ENCODE measurements around the gene KIF1B. TPM values are rescaled to one million over a fixed set of nuclear protein-coding genes. Genes with fewer than 3 reads are reported as not detected.

The KIF1B gene
- total RNA-seq, 2 experiments from 2014 or later, result 7.1 to 8.9 TPM

DNA sequence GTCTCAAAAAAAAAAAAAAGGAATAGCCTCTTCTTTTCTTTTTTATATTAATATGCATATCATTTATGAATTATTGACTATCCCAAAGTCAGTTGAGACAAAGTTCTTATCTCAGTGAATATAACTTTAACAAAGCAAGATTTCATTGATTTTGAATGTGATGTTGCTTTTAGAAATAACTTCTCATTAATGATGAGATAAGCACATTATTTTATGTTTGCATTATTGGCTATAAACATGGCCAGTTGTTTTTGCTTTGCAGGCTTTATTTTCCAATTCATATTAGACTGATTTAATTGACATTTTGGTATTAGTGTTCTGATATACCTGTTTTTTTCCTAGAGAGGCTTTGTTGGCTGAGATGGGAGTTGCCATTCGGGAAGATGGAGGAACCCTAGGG lies 81.3 kb downstream of the KIF1B start:
- Mint-ChIP-seq H3K9me3 (no peaks in the 10 kb centered on the region), H3K27me3 (no peaks in the 10 kb centered on the region), H3K4me3 (no peak overlapping the region), H3K36me3 (ENCODE audit: low read depth) (peaks cover 6% of the 10 kb centered on the region), H3K4me1 (ENCODE audit: low read depth) (peaks cover 4% of the 10 kb centered on the region), H3K27ac (no peak overlapping the region)
- intact Hi-C loops (cut with micrococcal nuclease), result no loop called here
- no peak for ATAC-seq
- CTCF ChIA-PET, result no interaction called here
- DNase-seq, result no peak
- POLR2A ChIA-PET, result no interaction called here
- TF ChIP-seq, protein P1, sequence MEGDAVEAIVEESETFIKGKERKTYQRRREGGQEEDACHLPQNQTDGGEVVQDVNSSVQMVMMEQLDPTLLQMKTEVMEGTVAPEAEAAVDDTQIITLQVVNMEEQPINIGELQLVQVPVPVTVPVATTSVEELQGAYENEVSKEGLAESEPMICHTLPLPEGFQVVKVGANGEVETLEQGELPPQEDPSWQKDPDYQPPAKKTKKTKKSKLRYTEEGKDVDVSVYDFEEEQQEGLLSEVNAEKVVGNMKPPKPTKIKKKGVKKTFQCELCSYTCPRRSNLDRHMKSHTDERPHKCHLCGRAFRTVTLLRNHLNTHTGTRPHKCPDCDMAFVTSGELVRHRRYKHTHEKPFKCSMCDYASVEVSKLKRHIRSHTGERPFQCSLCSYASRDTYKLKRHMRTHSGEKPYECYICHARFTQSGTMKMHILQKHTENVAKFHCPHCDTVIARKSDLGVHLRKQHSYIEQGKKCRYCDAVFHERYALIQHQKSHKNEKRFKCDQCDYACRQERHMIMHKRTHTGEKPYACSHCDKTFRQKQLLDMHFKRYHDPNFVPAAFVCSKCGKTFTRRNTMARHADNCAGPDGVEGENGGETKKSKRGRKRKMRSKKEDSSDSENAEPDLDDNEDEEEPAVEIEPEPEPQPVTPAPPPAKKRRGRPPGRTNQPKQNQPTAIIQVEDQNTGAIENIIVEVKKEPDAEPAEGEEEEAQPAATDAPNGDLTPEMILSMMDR (IDR thresholded peaks at IDR 0.05), result no peak

DNA sequence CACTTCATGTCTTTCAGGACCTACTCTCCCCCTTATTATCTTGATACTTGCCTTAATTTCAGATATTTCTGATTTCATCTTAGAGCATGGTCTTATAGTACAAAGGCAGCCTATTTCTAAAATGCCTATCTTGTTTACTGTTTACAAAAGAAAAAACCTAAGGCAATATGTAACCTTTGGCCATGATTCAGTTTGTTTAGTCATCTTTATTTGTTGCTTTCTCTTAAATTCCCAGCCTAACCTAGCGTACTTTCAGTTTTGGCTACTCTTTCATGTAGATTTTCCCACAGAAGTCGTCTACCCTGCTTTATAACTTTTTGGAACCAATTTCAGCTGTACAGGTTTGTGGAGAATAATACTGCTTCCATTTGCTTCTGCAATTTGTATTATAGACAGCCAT lies 81.8 kb downstream of the KIF1B start:
- TF ChIP-seq, protein P1 (IDR thresholded peaks at IDR 0.05), result no peak
- H3K27ac Mint-ChIP-seq, result no peak overlapping the region
- DNase-seq (no peak), ATAC-seq (no peak)
- H3K36me3 Mint-ChIP-seq (ENCODE audit: low read depth), result peaks cover 6% of the 10 kb centered on the region
- ChIA-PET POLR2A (no interaction called here), CTCF (no interaction called here)
- intact Hi-C loops (cut with micrococcal nuclease), result no loop called here
- H3K9me3 Mint-ChIP-seq, result no peaks in the 10 kb centered on the region
- no peaks in the 10 kb centered on the region for H3K27me3 Mint-ChIP-seq
- peaks cover 4% of the 10 kb centered on the region for H3K4me1 Mint-ChIP-seq (ENCODE audit: low read depth)
- H3K4me3 Mint-ChIP-seq, result no peak overlapping the region

DNA sequence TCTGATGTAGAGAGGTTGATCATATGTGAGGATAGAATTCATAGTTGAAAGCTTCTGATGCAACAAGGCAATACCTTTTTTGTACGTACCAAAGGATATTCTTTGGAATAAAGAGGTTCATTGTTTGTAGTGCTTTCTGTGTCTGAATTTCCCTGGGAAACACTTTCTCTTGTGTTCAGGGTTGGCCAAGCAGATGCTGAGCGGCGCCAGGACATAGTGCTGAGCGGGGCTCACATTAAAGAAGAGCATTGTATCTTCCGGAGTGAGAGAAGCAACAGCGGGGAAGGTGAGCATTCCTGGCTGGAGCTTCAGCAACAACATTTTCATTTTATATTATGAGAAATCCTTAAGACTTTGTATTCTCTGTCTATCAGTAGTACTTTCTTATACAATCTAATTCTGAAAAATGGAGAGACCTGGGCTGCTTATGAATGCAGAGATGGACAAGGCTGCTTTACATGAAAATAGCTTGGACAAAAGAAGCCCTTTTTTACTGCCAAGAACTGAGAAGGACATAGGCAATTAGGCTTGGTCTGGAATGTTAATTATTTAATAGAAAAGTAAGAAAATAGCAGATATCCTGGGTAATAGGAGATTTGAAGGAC lies 85.2 kb downstream of the KIF1B start:
- Mint-ChIP-seq H3K4me1 (ENCODE audit: low read depth) (no peaks in the 10 kb centered on the region), H3K36me3 (ENCODE audit: low read depth) (peaks cover 6% of the 10 kb centered on the region), H3K4me3 (no peak overlapping the region), H3K27me3 (no peaks in the 10 kb centered on the region), H3K9me3 (no peaks in the 10 kb centered on the region), H3K27ac (no peak overlapping the region)
- POLR2A ChIA-PET, result interaction anchor here (0.8 to 0.9 kb wide), 2 partner anchors 11 to 28 kb away, joined by 3 read pairs; no protein-coding TSS in a partner anchor
- TF ChIP-seq, protein P1 (IDR thresholded peaks at IDR 0.05), result no peak
- no peak for ATAC-seq
- CTCF ChIA-PET, result no interaction called here
- no peak for DNase-seq
- intact Hi-C loops (cut with micrococcal nuclease), result no loop called here

DNA sequence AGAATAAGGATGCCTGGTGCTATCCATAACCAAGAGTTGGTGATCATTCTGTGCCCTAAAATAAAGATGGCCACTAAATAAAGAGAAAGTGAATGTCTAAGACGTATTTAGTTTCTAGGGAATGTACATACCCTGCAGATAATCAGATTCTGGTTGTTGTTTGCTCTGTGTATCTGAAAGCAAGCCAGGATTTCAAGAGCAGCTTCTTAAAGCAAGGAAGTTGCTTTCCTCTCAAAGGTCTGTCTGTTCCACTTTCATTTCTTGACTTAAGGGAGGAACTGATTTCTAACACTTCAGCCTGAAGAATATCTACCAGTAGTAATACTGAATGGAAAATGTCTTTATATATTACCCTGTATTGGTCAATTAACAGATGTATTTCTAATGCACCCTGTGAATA lies 88.8 kb downstream of the KIF1B start:
- no peak overlapping the region for H3K27ac Mint-ChIP-seq
- CTCF ChIA-PET, result no interaction called here
- POLR2A ChIA-PET, result no interaction called here
- intact Hi-C loops (cut with micrococcal nuclease), result no loop called here
- H3K36me3 Mint-ChIP-seq (ENCODE audit: low read depth), result peaks cover 12% of the 10 kb centered on the region
- no peak for ATAC-seq
- TF ChIP-seq, protein P1 (IDR thresholded peaks at IDR 0.05), result no peak
- no peaks in the 10 kb centered on the region for H3K27me3 Mint-ChIP-seq
- no peak for DNase-seq
- H3K4me1 Mint-ChIP-seq (ENCODE audit: low read depth), result no peaks in the 10 kb centered on the region
- no peak overlapping the region for H3K4me3 Mint-ChIP-seq
- no peaks in the 10 kb centered on the region for H3K9me3 Mint-ChIP-seq

DNA sequence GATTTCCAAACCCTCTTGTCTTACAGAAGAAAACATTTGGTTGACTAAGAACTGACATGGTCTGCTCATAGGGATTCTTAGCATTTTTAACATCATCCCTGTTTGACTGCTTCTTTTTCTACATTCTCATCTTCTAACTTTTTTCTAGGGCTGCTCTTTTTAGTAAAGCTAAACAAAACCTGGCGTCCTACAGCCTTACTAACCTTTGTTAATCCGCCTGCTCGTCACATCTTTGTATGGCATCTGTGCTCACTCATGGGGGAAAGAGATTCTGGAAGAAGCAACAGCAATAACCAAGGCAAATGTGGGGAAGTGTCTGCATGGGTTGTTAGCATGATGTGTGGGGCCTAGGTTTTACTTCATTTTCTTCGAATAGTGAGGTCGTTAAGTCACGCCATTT lies 92.0 kb downstream of the KIF1B start:
- H3K9me3 Mint-ChIP-seq, result no peaks in the 10 kb centered on the region
- intact Hi-C loops (cut with micrococcal nuclease), result no loop called here
- ATAC-seq, result no peak
- TF ChIP-seq, protein P1 (IDR thresholded peaks at IDR 0.05), result no peak
- no peaks in the 10 kb centered on the region for H3K27me3 Mint-ChIP-seq
- ChIA-PET CTCF (interaction anchor here (1.2 kb wide), 1 partner anchor 104 kb away, joined by 3 read pairs; no protein-coding TSS in a partner anchor), POLR2A (interaction anchor here (0.8 kb wide), 1 partner anchor 89 kb away, joined by 3 read pairs; no protein-coding TSS in a partner anchor)
- no peak for DNase-seq
- no peak overlapping the region for H3K4me3 Mint-ChIP-seq
- H3K36me3 Mint-ChIP-seq (ENCODE audit: low read depth), result peaks cover 14% of the 10 kb centered on the region
- no peak overlapping the region for H3K27ac Mint-ChIP-seq
- no peaks in the 10 kb centered on the region for H3K4me1 Mint-ChIP-seq (ENCODE audit: low read depth)
